Gastrocnemius medialis (tissue), 4 donors: ENCODE results near the gene OOSP1.

Experiments used
- POLR2A ChIP-seq, 2 donors: fragments of 450-650 bp; IDR thresholded peaks; one replicate each; pipeline ENCODE4 v1.6.1; 2017; ENCODE audit warnings: antibody characterized with exemption in 2 of 2, mild to moderate bottlenecking in 2 of 2, moderate library complexity in 2 of 2
- TF ChIP-seq, protein P1 (sequence below), 5 experiments: fragments of 450-650 bp in 3 of 5; fragments of 200-600 bp in 2 of 5; sonication (generic) in 2 of 5; IDR thresholded peaks in 4 of 5; conservative IDR thresholded peaks in 1 of 5; 1 replicate in 4 of 5; 2 replicates in 1 of 5; pipeline ENCODE4 v1.5.1; 2016 to 2019; ENCODE audit warnings: antibody characterized with exemption in 5 of 5, mild to moderate bottlenecking in 3 of 5, moderate library complexity in 3 of 5

DNA sequence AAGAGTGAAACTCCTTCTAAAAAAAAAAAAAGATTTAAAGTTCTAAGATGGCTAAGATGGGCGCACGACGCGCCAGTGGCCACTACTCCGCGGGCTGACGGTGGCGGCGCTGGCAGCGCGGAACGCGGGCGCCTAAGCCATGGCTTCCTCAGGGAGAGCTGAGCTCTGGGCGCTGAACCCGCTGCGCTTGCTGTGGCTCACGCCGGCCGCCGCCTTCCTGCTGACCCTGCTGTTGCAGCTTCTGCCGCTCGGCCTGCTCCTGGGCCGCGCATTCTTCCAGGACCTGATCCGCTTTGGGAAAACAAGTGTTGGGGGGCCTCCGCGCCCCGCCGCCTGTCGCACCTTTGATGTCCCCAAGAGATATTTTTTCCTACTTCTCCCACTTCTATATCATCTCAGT, 40.2 kb upstream of the OOSP1 start:
- TF ChIP-seq, protein P1, sequence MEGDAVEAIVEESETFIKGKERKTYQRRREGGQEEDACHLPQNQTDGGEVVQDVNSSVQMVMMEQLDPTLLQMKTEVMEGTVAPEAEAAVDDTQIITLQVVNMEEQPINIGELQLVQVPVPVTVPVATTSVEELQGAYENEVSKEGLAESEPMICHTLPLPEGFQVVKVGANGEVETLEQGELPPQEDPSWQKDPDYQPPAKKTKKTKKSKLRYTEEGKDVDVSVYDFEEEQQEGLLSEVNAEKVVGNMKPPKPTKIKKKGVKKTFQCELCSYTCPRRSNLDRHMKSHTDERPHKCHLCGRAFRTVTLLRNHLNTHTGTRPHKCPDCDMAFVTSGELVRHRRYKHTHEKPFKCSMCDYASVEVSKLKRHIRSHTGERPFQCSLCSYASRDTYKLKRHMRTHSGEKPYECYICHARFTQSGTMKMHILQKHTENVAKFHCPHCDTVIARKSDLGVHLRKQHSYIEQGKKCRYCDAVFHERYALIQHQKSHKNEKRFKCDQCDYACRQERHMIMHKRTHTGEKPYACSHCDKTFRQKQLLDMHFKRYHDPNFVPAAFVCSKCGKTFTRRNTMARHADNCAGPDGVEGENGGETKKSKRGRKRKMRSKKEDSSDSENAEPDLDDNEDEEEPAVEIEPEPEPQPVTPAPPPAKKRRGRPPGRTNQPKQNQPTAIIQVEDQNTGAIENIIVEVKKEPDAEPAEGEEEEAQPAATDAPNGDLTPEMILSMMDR (IDR thresholded peaks at IDR 0.05 in 4 of 5, conservative IDR thresholded peaks at IDR 0.05 in 1 of 5): no peak
- no peak for TF ChIP-seq POLR2A (IDR thresholded peaks at IDR 0.05)
